Medulla oblongata (tissue), 1 donor: ENCODE data around the gene TRIOBP.

Source experiments
- DNase-seq: peaks from one replicate; pipeline ENCODE4 v3.0.0-alpha.2; 2015; ENCODE audit errors: extremely low spot score

Gene TRIOBP

DNA sequence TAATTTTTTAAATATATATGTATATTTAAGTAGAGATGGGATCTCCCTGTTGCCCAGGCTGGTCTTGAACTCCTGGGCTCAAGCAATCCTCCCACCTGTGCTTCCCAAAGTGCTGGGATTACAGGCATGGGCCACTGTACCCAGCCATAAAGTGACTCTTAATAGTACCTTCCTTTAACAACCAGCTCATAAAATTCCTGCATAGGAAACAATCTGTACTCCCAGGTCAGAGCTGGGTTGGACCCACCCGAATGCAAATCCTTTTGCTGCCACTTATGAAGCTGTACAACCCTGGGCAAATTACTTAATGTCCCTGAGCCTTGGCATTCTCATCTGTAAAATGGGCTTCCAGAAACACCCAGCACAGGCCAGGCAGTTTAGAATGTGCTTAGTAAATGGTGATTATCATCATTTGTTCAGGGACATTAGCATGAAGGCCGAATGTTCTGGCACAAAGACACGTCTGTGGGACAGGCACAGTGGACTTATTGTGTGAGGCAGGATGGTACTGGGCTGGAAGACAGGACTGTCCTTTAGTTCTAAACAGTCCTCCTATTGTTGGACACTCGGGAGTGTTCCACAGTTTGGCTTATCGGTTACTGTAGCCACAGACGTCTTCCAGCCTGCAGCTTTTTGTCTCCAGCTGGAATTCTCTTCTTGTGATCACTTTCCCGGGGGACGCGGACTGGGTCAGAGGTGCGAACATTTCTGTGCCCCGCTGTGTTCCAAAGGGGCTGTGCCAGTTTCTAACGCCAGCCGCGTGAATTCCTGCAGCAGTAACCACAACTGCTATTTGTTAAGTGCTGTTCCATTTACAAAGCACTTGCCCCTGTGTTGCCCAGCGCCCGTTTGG is 32.4 kb upstream of the TRIOBP start:
- DNase-seq, result peak; percentile 96

DNA sequence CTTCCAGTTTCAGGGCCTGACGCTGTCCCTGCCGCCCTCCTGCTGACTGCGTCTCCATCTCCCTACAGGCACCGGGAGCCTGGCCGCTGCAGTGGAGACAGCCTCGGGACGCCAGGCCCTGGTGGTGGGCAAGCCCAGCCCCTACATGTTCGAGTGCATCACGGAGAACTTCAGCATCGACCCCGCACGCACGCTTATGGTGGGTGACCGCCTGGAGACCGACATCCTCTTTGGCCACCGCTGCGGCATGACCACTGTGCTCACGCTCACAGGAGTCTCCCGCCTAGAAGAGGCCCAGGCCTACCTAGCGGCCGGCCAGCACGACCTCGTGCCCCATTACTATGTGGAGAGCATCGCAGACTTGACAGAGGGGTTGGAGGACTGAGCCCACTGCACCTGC is 31.4 kb upstream of the TRIOBP start:
- DNase-seq, result no peak

- DNase-seq, result no peak
These were observed 27.3 kb upstream of the TRIOBP start for GRCh38 chr22:37669586-37669985.

DNA sequence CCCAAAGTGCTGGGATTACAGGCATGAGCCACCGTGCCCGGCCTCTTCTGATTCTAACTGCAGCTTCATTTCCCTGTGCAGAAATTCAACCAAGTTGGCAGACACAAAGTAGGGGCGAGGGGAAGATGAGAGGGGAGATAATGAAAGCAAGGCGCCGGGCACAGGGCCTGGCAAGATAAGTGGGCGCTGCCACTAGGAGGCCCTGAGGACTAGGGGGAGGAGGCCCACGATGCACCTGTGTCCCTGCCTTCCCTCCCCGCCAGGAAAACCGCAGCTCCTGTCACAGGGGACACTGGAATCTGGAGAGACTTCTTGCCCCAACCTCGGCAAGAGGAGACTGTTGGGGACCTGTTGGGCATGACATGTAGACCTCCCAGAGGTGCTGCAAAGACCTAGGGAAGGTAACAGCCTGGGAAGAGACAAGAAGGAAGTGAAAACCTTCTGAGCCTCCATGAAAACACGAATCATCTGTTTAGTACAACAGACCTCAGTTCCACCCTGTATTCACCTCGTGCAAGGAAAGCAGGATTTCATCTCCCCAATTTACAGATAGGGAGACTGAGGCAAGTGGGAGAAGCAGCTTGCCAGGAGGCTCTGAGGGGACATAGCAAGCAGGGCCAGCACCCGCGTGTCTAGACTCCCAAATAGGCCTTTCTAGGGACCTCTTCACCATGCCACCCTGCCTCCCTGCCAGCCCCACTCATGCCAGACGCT is 24.5 kb upstream of the TRIOBP start:
- no peak for DNase-seq

DNA sequence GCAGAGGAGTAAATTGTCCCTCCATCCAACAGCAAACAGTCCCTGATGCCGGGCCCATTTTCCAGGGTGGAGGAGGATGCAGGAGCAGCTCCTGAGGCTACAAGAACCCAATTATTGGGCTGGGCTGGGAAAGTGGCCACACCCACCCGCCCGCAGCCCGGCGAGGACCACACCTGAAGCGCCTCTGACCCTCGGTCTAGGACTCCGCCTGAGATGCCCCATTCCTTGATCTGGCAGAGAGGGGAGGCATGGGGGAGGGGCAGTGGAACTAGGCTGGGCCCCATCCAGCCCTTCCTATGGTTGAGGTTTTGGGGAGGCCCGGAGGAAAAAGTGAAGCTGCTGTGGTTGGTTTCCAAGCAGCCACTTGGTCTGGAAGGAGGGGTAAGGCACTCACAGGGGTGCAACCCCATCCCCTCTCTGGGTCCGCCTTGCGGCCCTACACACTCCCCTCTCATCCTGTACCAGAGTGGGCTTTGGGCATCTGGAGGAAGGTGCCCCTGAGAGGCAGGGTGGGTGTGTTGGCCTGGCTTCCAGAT is 23.9 kb upstream of the TRIOBP start:
- DNase-seq, result no peak

DNA sequence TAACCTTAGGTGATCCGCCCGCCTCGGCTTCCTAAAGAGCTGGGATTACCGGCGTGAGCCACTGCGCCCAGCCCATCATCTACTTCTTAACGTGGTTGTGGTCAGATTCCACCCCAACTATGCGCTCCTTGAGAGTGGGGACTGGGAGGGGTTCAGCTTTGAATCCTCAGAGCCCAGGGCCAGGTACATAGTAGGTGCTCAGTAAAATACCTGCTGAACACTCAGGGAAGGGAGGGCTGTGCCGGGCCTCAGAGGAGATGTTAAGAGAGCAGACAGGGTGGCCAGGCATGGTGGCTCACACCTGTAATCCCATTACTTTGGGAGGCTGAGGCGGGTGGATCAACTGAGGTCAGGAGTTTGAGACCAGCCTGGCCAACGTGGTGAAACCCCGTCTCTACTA is 22.6 kb upstream of the TRIOBP start:
- DNase-seq, result no peak

DNA sequence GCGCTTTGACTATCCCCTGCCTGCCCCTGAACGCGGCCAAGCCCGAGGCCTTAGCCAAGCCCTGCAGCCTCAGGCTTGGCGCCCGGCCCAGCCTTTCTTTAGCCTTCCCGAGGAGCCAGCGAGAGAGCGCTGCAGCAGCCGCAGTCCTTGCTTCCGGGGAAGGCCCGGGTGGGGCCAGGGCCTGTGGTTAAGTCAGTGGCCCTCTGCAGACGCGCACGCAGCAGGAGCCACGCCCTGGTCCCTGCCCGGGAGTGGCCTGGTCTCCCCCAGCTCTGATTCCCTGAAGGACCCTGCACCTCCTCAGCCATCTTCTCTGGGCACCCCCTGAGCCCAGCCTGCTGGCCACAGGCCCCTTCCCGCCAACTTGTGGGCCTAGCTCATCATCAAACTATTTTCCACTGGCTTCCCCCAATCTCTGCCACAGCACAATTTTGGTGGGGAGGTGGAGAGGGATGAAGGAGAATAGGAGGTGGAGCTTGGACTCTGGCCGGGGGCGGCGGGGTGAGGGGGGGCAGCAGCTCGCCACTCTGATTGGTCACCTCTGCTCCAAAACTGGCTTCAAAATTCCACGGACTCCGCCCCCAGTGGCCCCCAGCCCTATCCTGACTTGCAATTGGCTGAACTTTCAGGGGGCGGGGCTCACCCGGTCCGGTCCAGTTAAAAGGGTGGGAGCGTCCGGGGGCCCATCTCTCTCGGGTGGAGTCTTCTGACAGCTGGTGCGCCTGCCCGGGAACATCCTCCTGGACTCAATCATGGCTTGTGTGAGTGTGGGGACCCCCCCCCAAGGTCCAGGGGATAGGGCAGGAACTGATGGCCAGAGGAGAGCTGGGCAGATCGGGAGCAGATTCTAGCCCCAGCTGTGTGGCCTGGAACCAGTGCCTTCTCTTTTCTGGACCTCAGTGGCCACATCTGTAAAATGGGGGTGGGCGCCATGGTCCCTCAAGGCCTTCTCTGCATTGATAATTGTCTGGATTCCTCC is 21.6 kb upstream of the TRIOBP start, which contains the start of gene LGALS1:
Gene LGALS1 (plus strand): TSS at position 686 of the 979 bp plus-strand sequence. CDS start 67 bp downstream, at position 753.
- DNase-seq, result peak; percentile 95

GRCh38 chr22:37675930-37676735 is 20.7 kb upstream of the TRIOBP start:
- peak; percentile 66 for DNase-seq

DNA sequence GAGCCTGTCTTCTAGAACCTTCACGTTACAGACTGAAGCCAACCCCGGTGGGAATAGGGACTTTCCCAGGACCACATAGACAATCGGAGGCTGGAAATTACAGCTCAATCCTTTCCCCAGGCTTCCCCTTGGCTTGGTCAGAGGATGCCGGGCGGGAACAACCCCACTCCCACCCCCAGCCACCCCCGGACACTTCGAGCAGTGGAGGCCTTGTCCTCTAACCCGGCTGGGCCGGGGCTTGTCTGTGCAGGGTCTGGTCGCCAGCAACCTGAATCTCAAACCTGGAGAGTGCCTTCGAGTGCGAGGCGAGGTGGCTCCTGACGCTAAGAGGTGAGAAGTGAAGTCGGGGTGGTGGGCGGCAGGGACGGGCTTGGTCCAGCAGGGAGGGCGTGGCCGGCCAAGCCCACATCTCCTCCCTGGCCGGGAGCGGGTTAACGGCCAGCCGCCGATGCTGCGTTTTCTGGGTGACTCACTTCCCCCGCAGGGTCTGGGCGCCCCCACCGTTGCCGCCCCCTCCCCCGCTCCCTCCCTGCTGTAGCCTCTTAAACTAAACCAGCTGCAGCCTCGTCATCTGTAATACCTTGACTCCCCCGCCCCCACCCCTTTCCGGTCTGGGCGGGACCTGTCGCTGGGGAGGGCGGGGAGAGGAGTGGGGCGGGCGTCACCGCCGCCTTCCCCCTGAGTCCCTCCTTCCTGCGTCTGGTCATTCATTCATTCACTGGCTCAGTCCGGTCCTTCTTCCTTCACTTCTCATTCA is 19.9 kb upstream of the TRIOBP start:
- peak; percentile 73 for DNase-seq

- no peak for DNase-seq
These were observed 19.3 kb upstream of the TRIOBP start for GRCh38 chr22:37677493-37677974.

GRCh38 chr22:37678372-37678771 is 18.5 kb upstream of the TRIOBP start:
- DNase-seq, result no peak

DNA sequence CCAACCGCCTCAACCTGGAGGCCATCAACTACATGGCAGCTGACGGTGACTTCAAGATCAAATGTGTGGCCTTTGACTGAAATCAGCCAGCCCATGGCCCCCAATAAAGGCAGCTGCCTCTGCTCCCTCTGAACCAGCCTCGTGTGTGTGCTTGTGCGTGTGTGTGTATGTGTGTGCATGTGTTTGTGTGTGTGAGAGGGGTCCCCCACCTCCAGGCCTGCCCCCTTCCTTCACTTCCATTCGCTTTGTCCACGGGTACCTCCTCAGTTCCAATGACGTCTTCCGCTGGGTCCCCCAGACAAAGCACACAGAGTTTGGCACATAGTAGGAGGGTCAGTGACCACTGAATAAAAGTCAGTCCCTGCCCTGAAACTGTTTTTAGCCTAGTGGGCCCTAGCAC is 17.2 kb upstream of the TRIOBP start:
- no peak for DNase-seq

GRCh38 chr22:37680191-37680851 is 16.5 kb upstream of the TRIOBP start:
- DNase-seq, result no peak

- no peak for DNase-seq
These were observed 15.8 kb upstream of the TRIOBP start for GRCh38 chr22:37681001-37681424.

DNA sequence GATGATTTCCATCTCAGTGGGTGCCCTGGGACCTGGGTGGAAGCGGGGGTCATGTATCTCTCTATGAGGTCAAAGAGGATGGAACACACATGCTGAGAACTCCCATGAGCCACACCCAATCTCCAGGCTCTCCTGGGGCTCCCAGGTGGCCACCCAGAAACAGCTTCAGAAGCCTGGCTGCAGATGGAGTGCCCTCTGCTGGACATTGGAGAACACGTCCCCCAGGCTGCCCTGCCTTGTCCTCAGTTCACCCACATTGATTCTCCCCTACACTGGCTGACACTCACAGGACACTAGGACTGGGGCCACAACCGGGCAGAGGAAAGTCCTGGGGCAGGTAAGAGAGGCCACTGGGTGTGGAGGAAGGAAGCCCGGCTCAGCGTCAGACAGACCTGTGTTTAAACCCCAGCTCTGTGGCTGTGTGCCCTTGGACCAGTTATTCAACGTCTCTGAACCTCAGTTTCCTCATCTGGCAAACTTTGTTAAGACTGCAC is 15.2 kb upstream of the TRIOBP start:
- peak; percentile 81 for DNase-seq

DNA sequence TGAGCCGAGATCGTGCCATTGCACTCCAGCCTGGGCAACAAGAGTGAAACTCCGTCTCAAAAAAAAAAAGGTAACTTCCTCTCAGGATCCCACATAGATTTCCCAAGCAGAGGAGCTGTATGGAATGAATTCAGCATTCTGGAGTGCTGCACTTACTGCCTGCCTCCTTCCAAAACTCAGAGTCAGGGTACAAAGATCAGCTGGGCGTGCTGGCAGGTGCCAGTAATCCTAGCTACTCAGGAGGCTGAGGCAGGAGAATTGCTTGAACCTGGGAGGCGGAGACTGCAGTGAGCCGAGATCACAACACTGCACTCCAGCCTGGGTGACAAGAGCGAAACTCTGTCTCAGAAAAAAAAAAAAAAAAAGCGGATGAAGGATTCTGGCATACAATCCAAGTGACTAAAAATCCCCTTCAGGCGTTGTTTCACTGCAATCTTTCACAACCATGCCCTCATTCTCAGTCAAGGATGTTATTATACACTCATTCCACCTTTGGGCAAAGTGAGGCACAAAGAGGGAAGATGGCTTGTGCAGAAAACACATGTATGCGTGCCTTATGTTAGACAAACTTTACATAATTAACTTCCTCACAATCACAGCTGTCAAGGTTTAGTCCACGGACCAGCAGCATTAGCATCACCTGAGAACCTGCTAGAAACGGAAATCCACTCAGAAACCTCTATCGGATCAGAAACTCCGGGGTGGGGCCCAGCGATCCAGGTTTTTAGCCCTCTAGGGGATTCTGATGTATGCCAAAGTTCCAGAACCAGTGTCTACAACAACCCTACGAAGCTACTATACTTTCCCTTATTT is 11.8 kb upstream of the TRIOBP start:
- DNase-seq, result no peak

GRCh38 chr22:37686002-37686982 is 10.6 kb upstream of the TRIOBP start, which contains the start of gene NOL12:
NOL12 (plus strand) TSS chr22:37686343; CDS start chr22:37686393, 50 bp downstream.
- peak; percentile 87 for DNase-seq
